ENCODE data around the gene GIPC2.
A peak's percentile ranks its signal among the peaks of the same experiment; 100 is the strongest.
"Not testable (repeated sequence)": the region's sequence is repeated elsewhere in the genome, so short reads cannot be mapped to it uniquely, and the experiment has no call there.

Gene GIPC2

DNA sequence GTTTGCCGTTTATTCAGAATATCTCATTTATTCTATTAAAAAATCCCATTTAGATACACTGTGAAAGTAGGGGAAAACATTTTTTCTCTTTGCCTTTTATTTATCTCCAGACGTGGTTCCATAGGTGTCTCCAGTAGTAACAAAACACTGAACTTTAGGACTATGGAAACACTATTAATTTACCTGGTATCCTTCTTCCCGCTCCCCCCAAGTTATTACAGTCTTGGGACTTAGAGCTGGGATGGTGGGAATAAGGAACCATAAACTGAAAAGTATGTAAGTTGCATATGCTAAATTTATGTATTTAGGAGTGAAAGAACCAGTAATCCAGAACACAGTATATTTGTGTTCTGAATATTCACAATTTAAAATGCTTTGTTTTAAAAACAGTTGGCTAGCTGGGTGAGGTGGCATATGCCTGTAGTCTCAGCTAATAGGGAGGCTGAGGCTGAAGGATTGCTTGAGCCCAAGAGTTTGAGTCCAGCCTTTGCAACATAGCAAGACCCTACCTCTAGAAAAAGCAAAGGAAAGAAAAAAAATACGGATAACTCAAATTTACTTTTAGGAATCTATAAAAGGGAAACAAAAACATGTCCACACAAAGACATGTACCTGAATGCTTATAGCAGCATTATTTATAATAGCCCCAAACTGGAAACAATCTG, 38.0 kb upstream of the GIPC2 start:
- Histone ChIP-seq H3K27me3 (ENCODE audit: control insufficient read depth in 2 of 2, insufficient read depth in 2 of 2, low read length in 2 of 2) (no peaks in the 10 kb centered on the region), H3K9me3 (ENCODE audit: control insufficient read depth in 2 of 2, low read length in 2 of 2) (no peaks in the 10 kb centered on the region), H3K36me3 (ENCODE audit: control insufficient read depth in 2 of 2, insufficient read depth in 2 of 2, low read length in 2 of 2) (no peaks in the 10 kb centered on the region), H3K9ac (ENCODE audit: low read depth in 1 of 2, low read length in 2 of 2) (no peak overlapping the region), H3K27ac (ENCODE audit: low read depth in 2 of 2, low read length in 2 of 2) (no peak overlapping the region), H3K4me3 (ENCODE audit: low read length in 2 of 2) (peak overlapping the region in 1 of 2 donors; percentile 41), H3K4me1 (ENCODE audit: control insufficient read depth in 2 of 2, insufficient read depth in 2 of 2, low read length in 2 of 2) (peaks cover 2 to 5% of the 10 kb centered on the region in 2 donors)

DNA sequence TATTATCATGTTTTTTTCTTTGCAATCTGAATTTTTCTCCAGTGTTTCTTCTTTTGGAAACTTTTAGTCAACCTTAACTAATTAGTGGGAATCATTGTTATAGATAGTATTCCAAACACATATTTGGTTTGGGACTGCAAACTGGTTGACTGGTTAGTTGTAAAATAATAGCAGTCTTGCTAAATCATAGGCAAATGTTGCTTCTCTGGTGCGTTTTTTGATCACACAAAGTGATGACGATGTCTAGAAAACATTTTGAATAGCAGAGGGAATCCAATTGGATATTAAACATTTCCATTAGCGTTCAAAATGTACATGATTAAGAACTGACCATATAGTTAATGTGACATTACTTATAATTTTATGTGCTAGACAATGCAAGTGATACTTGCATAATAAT, 36.5 kb upstream of the GIPC2 start:
- Histone ChIP-seq H3K4me3 (ENCODE audit: low read length in 2 of 2) (no peak overlapping the region), H3K27me3 (ENCODE audit: control insufficient read depth in 2 of 2, insufficient read depth in 2 of 2, low read length in 2 of 2) (no peaks in the 10 kb centered on the region), H3K4me1 (ENCODE audit: control insufficient read depth in 2 of 2, insufficient read depth in 2 of 2, low read length in 2 of 2) (peaks cover 0 to 5% of the 10 kb centered on the region in 2 donors), H3K27ac (ENCODE audit: low read depth in 2 of 2, low read length in 2 of 2) (no peak overlapping the region), H3K9ac (ENCODE audit: low read depth in 1 of 2, low read length in 2 of 2) (no peak overlapping the region), H3K36me3 (ENCODE audit: control insufficient read depth in 2 of 2, insufficient read depth in 2 of 2, low read length in 2 of 2) (peaks cover 0 to 3% of the 10 kb centered on the region in 2 donors), H3K9me3 (ENCODE audit: control insufficient read depth in 2 of 2, low read length in 2 of 2) (no peaks in the 10 kb centered on the region)

- peaks cover 1 to 3% of the 10 kb centered on the region in 2 donors for H3K36me3 ChIP-seq (ENCODE audit: control insufficient read depth in 2 of 2, insufficient read depth in 2 of 2, low read length in 2 of 2)
- peaks cover 0 to 5% of the 10 kb centered on the region in 2 donors for H3K4me1 ChIP-seq (ENCODE audit: control insufficient read depth in 2 of 2, insufficient read depth in 2 of 2, low read length in 2 of 2)
- no peaks in the 10 kb centered on the region for H3K27me3 ChIP-seq (ENCODE audit: control insufficient read depth in 2 of 2, insufficient read depth in 2 of 2, low read length in 2 of 2)
- no peak overlapping the region for H3K4me3 ChIP-seq (ENCODE audit: low read length in 2 of 2)
- H3K27ac ChIP-seq (ENCODE audit: low read depth in 2 of 2, low read length in 2 of 2): no peak overlapping the region
- H3K9me3 ChIP-seq (ENCODE audit: control insufficient read depth in 2 of 2, low read length in 2 of 2): no peaks in the 10 kb centered on the region
- H3K9ac ChIP-seq (ENCODE audit: low read depth in 1 of 2, low read length in 2 of 2): no peak overlapping the region
Measured at GRCh38 chr1:78009836-78010235, 35.9 kb upstream of the GIPC2 start.

- Histone ChIP-seq H3K4me3 (ENCODE audit: low read length in 2 of 2) (no peak overlapping the region), H3K4me1 (ENCODE audit: control insufficient read depth in 2 of 2, insufficient read depth in 2 of 2, low read length in 2 of 2) (peaks cover 0 to 3% of the 10 kb centered on the region in 2 donors), H3K36me3 (ENCODE audit: control insufficient read depth in 2 of 2, insufficient read depth in 2 of 2, low read length in 2 of 2) (peaks cover 4 to 5% of the 10 kb centered on the region in 2 donors), H3K9me3 (ENCODE audit: control insufficient read depth in 2 of 2, low read length in 2 of 2) (no peaks in the 10 kb centered on the region), H3K27me3 (ENCODE audit: control insufficient read depth in 2 of 2, insufficient read depth in 2 of 2, low read length in 2 of 2) (no peaks in the 10 kb centered on the region), H3K27ac (ENCODE audit: low read depth in 2 of 2, low read length in 2 of 2) (no peak overlapping the region), H3K9ac (ENCODE audit: low read depth in 1 of 2, low read length in 2 of 2) (no peak overlapping the region)
Measured at GRCh38 chr1:78011050-78011449, 34.7 kb upstream of the GIPC2 start.

GRCh38 chr1:78015148-78015547, 30.6 kb upstream of the GIPC2 start:
- H3K27ac ChIP-seq (ENCODE audit: low read depth in 2 of 2, low read length in 2 of 2): no peak overlapping the region
- H3K9me3 ChIP-seq (ENCODE audit: control insufficient read depth in 2 of 2, low read length in 2 of 2): no peaks in the 10 kb centered on the region
- H3K27me3 ChIP-seq (ENCODE audit: control insufficient read depth in 2 of 2, insufficient read depth in 2 of 2, low read length in 2 of 2): no peaks in the 10 kb centered on the region
- H3K4me3 ChIP-seq (ENCODE audit: low read length in 2 of 2): no peak overlapping the region
- H3K4me1 ChIP-seq (ENCODE audit: control insufficient read depth in 2 of 2, insufficient read depth in 2 of 2, low read length in 2 of 2): no peaks in the 10 kb centered on the region
- peaks cover 5 to 8% of the 10 kb centered on the region in 2 donors for H3K36me3 ChIP-seq (ENCODE audit: control insufficient read depth in 2 of 2, insufficient read depth in 2 of 2, low read length in 2 of 2)
- no peak overlapping the region for H3K9ac ChIP-seq (ENCODE audit: low read depth in 1 of 2, low read length in 2 of 2)

GRCh38 chr1:78019024-78019423, 26.7 kb upstream of the GIPC2 start:
- H3K9me3 ChIP-seq (ENCODE audit: control insufficient read depth in 2 of 2, low read length in 2 of 2): no peaks in the 10 kb centered on the region
- peaks cover 5% of the 10 kb centered on the region in 2 donors for H3K36me3 ChIP-seq (ENCODE audit: control insufficient read depth in 2 of 2, insufficient read depth in 2 of 2, low read length in 2 of 2)
- no peak overlapping the region for H3K4me3 ChIP-seq (ENCODE audit: low read length in 2 of 2)
- H3K27me3 ChIP-seq (ENCODE audit: control insufficient read depth in 2 of 2, insufficient read depth in 2 of 2, low read length in 2 of 2): no peaks in the 10 kb centered on the region
- H3K4me1 ChIP-seq (ENCODE audit: control insufficient read depth in 2 of 2, insufficient read depth in 2 of 2, low read length in 2 of 2): no peaks in the 10 kb centered on the region
- no peak overlapping the region for H3K27ac ChIP-seq (ENCODE audit: low read depth in 2 of 2, low read length in 2 of 2)
- no peak overlapping the region for H3K9ac ChIP-seq (ENCODE audit: low read depth in 1 of 2, low read length in 2 of 2)

DNA sequence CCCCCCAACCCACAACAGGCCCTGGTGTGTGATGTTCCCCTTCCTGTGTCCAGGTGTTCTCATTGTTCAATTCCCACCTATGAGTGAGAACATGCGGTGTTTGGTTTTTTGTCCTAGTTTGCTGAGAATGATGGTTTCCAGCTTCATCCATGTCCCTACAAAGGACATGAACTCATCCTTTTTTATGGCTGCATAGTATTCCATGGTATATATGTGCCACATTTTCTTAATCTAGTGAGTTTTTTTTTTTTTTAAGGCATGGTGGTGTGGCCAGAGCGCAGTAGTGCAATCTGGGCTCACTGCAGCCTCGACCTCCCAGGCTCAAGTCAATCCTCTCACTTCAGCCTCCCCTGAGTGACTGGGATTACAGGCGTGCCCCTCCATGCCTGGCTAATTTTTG, 24.6 kb upstream of the GIPC2 start:
- H3K4me3 ChIP-seq (ENCODE audit: low read length in 2 of 2); H3K9ac ChIP-seq (ENCODE audit: low read depth in 1 of 2, low read length in 2 of 2); H3K27ac ChIP-seq (ENCODE audit: low read depth in 2 of 2, low read length in 2 of 2); H3K4me1 ChIP-seq (ENCODE audit: control insufficient read depth in 2 of 2, insufficient read depth in 2 of 2, low read length in 2 of 2); H3K36me3 ChIP-seq (ENCODE audit: control insufficient read depth in 2 of 2, insufficient read depth in 2 of 2, low read length in 2 of 2); H3K27me3 ChIP-seq (ENCODE audit: control insufficient read depth in 2 of 2, insufficient read depth in 2 of 2, low read length in 2 of 2); H3K9me3 ChIP-seq (ENCODE audit: control insufficient read depth in 2 of 2, low read length in 2 of 2): not testable (repeated sequence)

DNA sequence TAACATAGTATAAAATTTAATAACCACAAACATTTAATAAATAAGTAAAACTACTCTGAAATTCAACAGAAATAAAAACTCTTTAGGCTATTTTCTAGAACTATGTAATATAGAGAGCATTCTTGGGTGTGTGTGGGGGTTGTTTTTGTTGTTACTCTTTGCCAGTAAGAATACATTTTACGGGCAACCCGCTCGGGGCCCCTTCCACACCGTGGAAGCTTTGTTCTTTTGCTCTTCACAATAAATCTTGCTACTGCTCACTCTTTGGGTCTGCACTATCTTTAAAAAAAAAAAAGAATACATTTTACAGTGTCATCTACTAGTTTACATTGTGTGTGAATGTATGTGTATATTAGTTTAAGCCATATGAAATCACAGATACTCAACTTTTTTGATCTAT, 16.0 kb upstream of the GIPC2 start:
- no peaks in the 10 kb centered on the region for H3K27me3 ChIP-seq (ENCODE audit: control insufficient read depth in 2 of 2, insufficient read depth in 2 of 2, low read length in 2 of 2)
- H3K27ac ChIP-seq (ENCODE audit: low read depth in 2 of 2, low read length in 2 of 2): no peak overlapping the region
- H3K9me3 ChIP-seq (ENCODE audit: control insufficient read depth in 2 of 2, low read length in 2 of 2): no peaks in the 10 kb centered on the region
- H3K4me1 ChIP-seq (ENCODE audit: control insufficient read depth in 2 of 2, insufficient read depth in 2 of 2, low read length in 2 of 2): no peaks in the 10 kb centered on the region
- H3K9ac ChIP-seq (ENCODE audit: low read depth in 1 of 2, low read length in 2 of 2): no peak overlapping the region
- H3K4me3 ChIP-seq (ENCODE audit: low read length in 2 of 2): no peak overlapping the region
- no peaks in the 10 kb centered on the region for H3K36me3 ChIP-seq (ENCODE audit: control insufficient read depth in 2 of 2, insufficient read depth in 2 of 2, low read length in 2 of 2)

DNA sequence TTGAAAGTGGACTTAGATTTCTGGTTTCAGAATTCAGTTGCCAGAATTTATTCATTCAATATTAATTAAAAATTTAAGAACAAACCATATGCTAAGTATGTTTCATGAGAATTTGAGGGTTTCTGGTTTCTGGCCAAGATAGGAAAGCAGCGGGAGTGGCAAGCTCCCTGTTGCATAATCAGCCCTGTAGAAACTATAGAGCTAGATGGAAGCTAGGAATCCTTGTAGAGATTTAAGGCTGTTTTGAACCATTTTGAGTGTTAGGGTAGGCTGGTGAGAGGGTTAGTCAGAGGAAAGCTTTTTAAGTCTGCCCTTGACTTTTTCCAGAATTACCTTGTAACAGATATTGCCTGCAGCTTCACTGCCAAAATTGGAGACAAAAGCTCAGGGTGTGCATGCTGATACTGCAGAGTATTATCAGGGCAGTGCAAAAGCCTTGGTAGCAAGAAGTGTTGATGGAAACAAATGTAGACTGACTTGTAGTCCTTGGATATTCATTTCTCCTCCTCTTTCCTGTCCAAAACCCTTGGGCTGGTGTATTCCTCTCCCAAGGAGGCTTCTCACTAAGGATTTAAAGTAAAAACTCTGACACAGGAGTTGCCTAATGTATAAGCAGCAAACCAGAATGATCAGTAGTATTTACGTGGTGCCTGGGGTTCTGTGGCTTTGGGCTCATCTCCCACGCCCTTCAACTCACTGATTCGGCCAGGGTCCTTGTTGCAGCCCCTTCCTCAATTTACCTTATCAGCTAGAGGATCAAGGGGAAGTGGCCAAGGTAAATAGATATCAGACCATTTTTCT, 12.6 kb upstream of the GIPC2 start:
- Histone ChIP-seq H3K9me3 (ENCODE audit: control insufficient read depth in 2 of 2, low read length in 2 of 2) (no peaks in the 10 kb centered on the region), H3K27me3 (ENCODE audit: control insufficient read depth in 2 of 2, insufficient read depth in 2 of 2, low read length in 2 of 2) (no peaks in the 10 kb centered on the region), H3K4me3 (ENCODE audit: low read length in 2 of 2) (no peak overlapping the region), H3K4me1 (ENCODE audit: control insufficient read depth in 2 of 2, insufficient read depth in 2 of 2, low read length in 2 of 2) (no peaks in the 10 kb centered on the region), H3K9ac (ENCODE audit: low read depth in 1 of 2, low read length in 2 of 2) (no peak overlapping the region), H3K27ac (ENCODE audit: low read depth in 2 of 2, low read length in 2 of 2) (no peak overlapping the region), H3K36me3 (ENCODE audit: control insufficient read depth in 2 of 2, insufficient read depth in 2 of 2, low read length in 2 of 2) (no peaks in the 10 kb centered on the region)

- H3K27ac ChIP-seq (ENCODE audit: low read depth in 2 of 2, low read length in 2 of 2): no peak overlapping the region
Measured at GRCh38 chr1:78033797-78034172, 12.0 kb upstream of the GIPC2 start.

More at GRCh38 chr1:78033797-78034172, 12.0 kb upstream of the GIPC2 start:
- no peaks in the 10 kb centered on the region for H3K9me3 ChIP-seq (ENCODE audit: control insufficient read depth in 2 of 2, low read length in 2 of 2)
- no peak overlapping the region for H3K9ac ChIP-seq (ENCODE audit: low read depth in 1 of 2, low read length in 2 of 2)
- H3K27me3 ChIP-seq (ENCODE audit: control insufficient read depth in 2 of 2, insufficient read depth in 2 of 2, low read length in 2 of 2): no peaks in the 10 kb centered on the region
- H3K36me3 ChIP-seq (ENCODE audit: control insufficient read depth in 2 of 2, insufficient read depth in 2 of 2, low read length in 2 of 2): no peaks in the 10 kb centered on the region
- H3K4me3 ChIP-seq (ENCODE audit: low read length in 2 of 2): no peak overlapping the region
- H3K4me1 ChIP-seq (ENCODE audit: control insufficient read depth in 2 of 2, insufficient read depth in 2 of 2, low read length in 2 of 2): no peaks in the 10 kb centered on the region
